Measurements from ENCODE around the gene TTLL11. TPM values are rescaled to one million over a fixed set of nuclear protein-coding genes. Genes with fewer than 3 reads are reported as not detected.

Gene TTLL11
- total RNA-seq, 6 experiments from 2014 or later = 3.2 to 5.2 (median 4.1) TPM

DNA sequence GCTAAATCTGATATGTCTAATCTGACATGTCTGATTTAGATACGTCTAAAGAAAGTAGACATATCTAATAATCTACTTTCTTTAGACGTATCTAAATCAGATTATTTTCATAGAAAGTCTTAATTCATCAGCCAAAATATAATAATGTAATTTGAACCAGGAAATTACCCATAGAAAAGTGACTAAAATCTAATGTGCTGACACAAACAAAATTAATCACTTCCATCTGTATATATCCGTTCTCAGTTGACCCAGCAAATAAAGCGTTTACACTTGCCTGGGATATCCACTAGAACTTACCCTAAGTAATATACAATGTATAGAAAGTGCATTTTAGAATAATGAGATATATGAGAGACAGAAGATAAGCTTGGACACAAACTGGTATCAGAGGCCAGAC, 56.7 kb downstream of the TTLL11 start:
- Histone ChIP-seq H3K27ac (no peak overlapping the region), H3K4me3 (no peak overlapping the region), H3K4me1 (peaks cover 0 to 22% (median 0%) of the 10 kb centered on the region in 4 donors), H3K27me3 (no peaks in the 10 kb centered on the region), H3K9me3 (no peaks in the 10 kb centered on the region), H3K36me3 (no peaks in the 10 kb centered on the region)
- intact Hi-C loops (cut with DNase I) = no loop called here
- DNase-seq (no peak), ATAC-seq (no peak)
- TF ChIP-seq POLR2A (IDR thresholded peaks at IDR 0.05) = no peak
- no peak for TF ChIP-seq CTCF (IDR thresholded peaks at IDR 0.05)
- 76% methylated on average over 4 of the region's 4 CpGs for WGBS (ENCODE audit: insufficient coverage, low coverage, low lambda C conversion rate, missing lambda C conversion rate)

GRCh38 chr9:122033775-122034373, 59.2 kb downstream of the TTLL11 start:
- Histone ChIP-seq H3K9me3 (no peaks in the 10 kb centered on the region), H3K27ac (no peak overlapping the region), H3K4me3 (no peak overlapping the region), H3K27me3 (no peaks in the 10 kb centered on the region), H3K36me3 (no peaks in the 10 kb centered on the region), H3K4me1 (peaks cover 0 to 30% (median 0%) of the 10 kb centered on the region in 4 donors)
- ATAC-seq = peak in 1 of 4 donors; percentile 8
- WGBS (ENCODE audit: insufficient coverage, low coverage, low lambda C conversion rate, missing lambda C conversion rate) = 58% methylated on average over 7 of the region's 8 CpGs
- no peak for DNase-seq
- intact Hi-C loops (cut with DNase I) = no loop called here
- TF ChIP-seq POLR2A (IDR thresholded peaks at IDR 0.05) (no peak), CTCF (IDR thresholded peaks at IDR 0.05) (no peak)

DNA sequence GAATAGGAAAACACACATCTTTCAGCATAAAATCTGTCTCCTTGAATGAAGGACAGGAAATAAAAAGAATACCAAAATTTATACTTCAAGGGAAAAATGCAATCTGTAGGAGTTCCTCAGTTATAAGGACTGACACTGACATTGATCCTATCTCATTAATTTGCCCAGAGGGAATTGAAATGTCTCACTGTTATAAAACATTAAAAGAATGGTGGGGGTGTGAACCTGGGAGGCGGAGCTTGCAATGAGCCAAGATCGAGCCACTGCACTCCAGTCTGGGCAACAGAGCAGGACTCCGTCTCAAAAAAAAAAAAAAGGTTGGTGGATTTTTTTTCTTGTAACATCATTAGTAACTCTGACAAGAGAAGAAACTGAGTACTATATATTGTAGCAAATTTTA, 60.8 kb downstream of the TTLL11 start:
- Histone ChIP-seq H3K9me3 (no peaks in the 10 kb centered on the region), H3K27ac (peak overlapping the region in 2 of 3 donors; percentile 47 to 82), H3K4me3 (no peak overlapping the region), H3K27me3 (no peaks in the 10 kb centered on the region), H3K36me3 (no peaks in the 10 kb centered on the region), H3K4me1 (peaks cover 0 to 30% (median 0%) of the 10 kb centered on the region in 4 donors)
- 46% methylated on average over 3 of the region's 3 CpGs for WGBS (ENCODE audit: insufficient coverage, low coverage, low lambda C conversion rate, missing lambda C conversion rate)
- TF ChIP-seq CTCF (IDR thresholded peaks at IDR 0.05) (no peak), POLR2A (IDR thresholded peaks at IDR 0.05) (no peak)
- ATAC-seq (peak in 3 of 4 donors; percentile 36 to 55 (median 50)), DNase-seq (peak in 1 of 3 donors; percentile 53)
- intact Hi-C loops (cut with DNase I) = no loop called here

GRCh38 chr9:122031776-122032175, 61.3 kb downstream of the TTLL11 start:
- ATAC-seq = peak; percentile 52 to 70 (median 67)
- Histone ChIP-seq H3K36me3 (no peaks in the 10 kb centered on the region), H3K9me3 (no peaks in the 10 kb centered on the region), H3K27ac (peak overlapping the region in 2 of 3 donors; percentile 47 to 82), H3K27me3 (no peaks in the 10 kb centered on the region), H3K4me1 (peaks cover 0 to 30% (median 0%) of the 10 kb centered on the region in 4 donors), H3K4me3 (no peak overlapping the region)
- no peak for TF ChIP-seq CTCF (IDR thresholded peaks at IDR 0.05)
- no peak for TF ChIP-seq POLR2A (IDR thresholded peaks at IDR 0.05)
- WGBS (ENCODE audit: insufficient coverage, low coverage, low lambda C conversion rate, missing lambda C conversion rate) = 44% methylated on average over 7 of the region's 7 CpGs
- no peak for DNase-seq
- intact Hi-C loops (cut with DNase I) = no loop called here

Data from right lobe of liver (tissue), 6 donors.